Lower leg skin (tissue), 4 donors: Measurements from ENCODE around the gene PRMT2. TPM values are rescaled to one million over a fixed set of nuclear protein-coding genes. Genes with fewer than 3 reads are reported as not detected.

Experiments used
- DNase-seq, 2 donors: peaks; one replicate each; pipeline ENCODE4 v3.0.0-alpha.2; 2019; ENCODE audit warnings: low spot score in 2 of 2
- H3K4me3 ChIP-seq: fragments of 200-600 bp; sonication (generic); 2 replicates; pipeline ENCODE4 v1.5.1; 2017; ENCODE audit warnings: mild to moderate bottlenecking, low read depth; ENCODE audit not compliant: poor library complexity, severe bottlenecking
- CTCF ChIP-seq, 3 donors: fragments of 450-650 bp; IDR thresholded peaks; one replicate each; pipeline ENCODE4 v1.5.1; 2016; ENCODE audit warnings: antibody characterized with exemption in 3 of 3, mild to moderate bottlenecking in 3 of 3, moderate library complexity in 2 of 3
- POLR2A ChIP-seq, 2 donors: fragments of 450-650 bp; IDR thresholded peaks; one replicate each; pipeline ENCODE4 v1.6.1; 2016 to 2017; ENCODE audit warnings: antibody characterized with exemption in 2 of 2, mild to moderate bottlenecking in 1 of 2, moderate library complexity in 1 of 2
- WGBS, 2 donors: methylation state at CpG; one replicate each; pipeline ENCODE4 v1.1.5; 2018; 5-methylcytosine and 5-hydroxymethylcytosine counted together
- intact Hi-C: fragments of 100-400 bp; cut with DNase I; formaldehyde crosslinking; loops from one replicate; pipeline ENCODE4 v1.15.0; 2023; ENCODE audit warnings: low total_unique reads
- total RNA-seq, 4 donors: library from RNA; depleted of rRNA; stranded (reverse); fragments of >200 nt; gene quantifications; one replicate each; pipeline ENCODE4 v1.1.0, GENCODE V29; 2016

Gene PRMT2
- total RNA-seq, 4 donors from 2014 or later = 88.0 to 115 (median 95.2) TPM

- H3K4me3 ChIP-seq = no peak overlapping the region
- intact Hi-C loops = no loop called here
- TF ChIP-seq CTCF (IDR thresholded peaks at IDR 0.05) (no peak), POLR2A (IDR thresholded peaks at IDR 0.05) (no peak)
- DNase-seq = no peak
- WGBS, 2 donors = 95 to 96% methylated on average over 1 of the region's 1 CpG
These were observed 21.3 kb downstream of the PRMT2 start for GRCh38 chr21:46656820-46657219.

- TF ChIP-seq POLR2A (IDR thresholded peaks at IDR 0.05) = no peak
- WGBS, 2 donors = 90 to 96% methylated on average over 8 of the region's 8 CpGs
- intact Hi-C loops = no loop called here
These were observed 25.0 kb downstream of the PRMT2 start for GRCh38 chr21:46660505-46660904.

GRCh38 chr21:46661211-46661625 lies 25.7 kb downstream of the PRMT2 start:
- WGBS, 2 donors = 31 to 38% methylated on average over 29 of the region's 29 CpGs
- DNase-seq = no peak
- no peak overlapping the region for H3K4me3 ChIP-seq
- intact Hi-C loops = no loop called here
- TF ChIP-seq CTCF (IDR thresholded peaks at IDR 0.05) (no peak), POLR2A (IDR thresholded peaks at IDR 0.05) (no peak)

More at GRCh38 chr21:46660505-46660904, 25.0 kb downstream of the PRMT2 start:
- DNase-seq = no peak
- H3K4me3 ChIP-seq = no peak overlapping the region

- no peak for TF ChIP-seq POLR2A (IDR thresholded peaks at IDR 0.05)
- no peak for TF ChIP-seq CTCF (IDR thresholded peaks at IDR 0.05)
- no peak for DNase-seq
- 73 to 78% methylated on average over 27 to 41 of the region's 61 CpGs for WGBS, 2 donors
- no peak overlapping the region for H3K4me3 ChIP-seq
- intact Hi-C loops = no loop called here
These were observed 26.3 kb downstream of the PRMT2 start for GRCh38 chr21:46661642-46662366.

- no peak overlapping the region for H3K4me3 ChIP-seq
- intact Hi-C loops = no loop called here
- 91 to 93% methylated on average over 8 to 11 of the region's 11 CpGs for WGBS, 2 donors
- TF ChIP-seq CTCF (IDR thresholded peaks at IDR 0.05) (no peak), POLR2A (IDR thresholded peaks at IDR 0.05) (no peak)
- DNase-seq = no peak
These were observed 26.8 kb downstream of the PRMT2 start for GRCh38 chr21:46662367-46662654.

- TF ChIP-seq POLR2A (IDR thresholded peaks at IDR 0.05) (no peak), CTCF (IDR thresholded peaks at IDR 0.05) (no peak)
- WGBS, 2 donors = 74 to 87% methylated on average over 19 to 21 of the region's 21 CpGs
- DNase-seq = no peak
- intact Hi-C loops = no loop called here
- no peak overlapping the region for H3K4me3 ChIP-seq
These were observed 27.5 kb downstream of the PRMT2 start for GRCh38 chr21:46662765-46663500.
